T follicular helper cell (primary cell): ENCODE results near the gene IL17RD.

Experiments
- DNase-seq: peaks from one replicate; pipeline ENCODE4 v3.0.0-alpha.2; 2020; ENCODE audit warnings: low read depth

The IL17RD gene

GRCh38 chr3:57065588-57065987, 99.6 kb downstream of the IL17RD start:
- no peak for DNase-seq

- DNase-seq = no peak
Measured at GRCh38 chr3:57064572-57064971, 100.6 kb downstream of the IL17RD start.

GRCh38 chr3:57064001-57064400, 101.2 kb downstream of the IL17RD start:
- no peak for DNase-seq

GRCh38 chr3:57063032-57063431, 102.1 kb downstream of the IL17RD start:
- no peak for DNase-seq

- DNase-seq = no peak
Measured at GRCh38 chr3:57062101-57062631, 103.0 kb downstream of the IL17RD start.

- DNase-seq = no peak
Measured at GRCh38 chr3:57061556-57061955, 103.6 kb downstream of the IL17RD start.

- no peak for DNase-seq
Measured at GRCh38 chr3:57060089-57060821, 104.9 kb downstream of the IL17RD start, which contains the start of gene SPATA12. Gene SPATA12, plus strand, starts transcription at chr3:57060664. Its CDS starts 13,031 bp downstream, at chr3:57073695.

GRCh38 chr3:57059411-57059810, 105.7 kb downstream of the IL17RD start:
- no peak for DNase-seq

GRCh38 chr3:57057351-57057750, 107.8 kb downstream of the IL17RD start:
- DNase-seq = no peak

- no peak for DNase-seq
Measured at GRCh38 chr3:57053122-57053521, 112.0 kb downstream of the IL17RD start.

GRCh38 chr3:57052662-57053061, 112.5 kb downstream of the IL17RD start:
- no peak for DNase-seq

- no peak for DNase-seq
Measured at GRCh38 chr3:57048728-57049127, 116.4 kb downstream of the IL17RD start.

GRCh38 chr3:57048052-57048671, 117.0 kb downstream of the IL17RD start:
- no peak for DNase-seq

GRCh38 chr3:57046101-57046765, 118.9 kb downstream of the IL17RD start:
- no peak for DNase-seq

- no peak for DNase-seq
Measured at GRCh38 chr3:57043518-57043917, 121.6 kb downstream of the IL17RD start.

- no peak for DNase-seq
Measured at GRCh38 chr3:57041674-57042073, 123.5 kb downstream of the IL17RD start.
